Measurements from ENCODE around the gene FYB2. TPM values are rescaled to one million over a fixed set of nuclear protein-coding genes. Genes with fewer than 3 reads are reported as not detected.

FYB2 gene
- total and polyA plus RNA-seq, 7 donors: 1.4 to 2.3 (median 1.8) TPM; not detected in 4

DNA sequence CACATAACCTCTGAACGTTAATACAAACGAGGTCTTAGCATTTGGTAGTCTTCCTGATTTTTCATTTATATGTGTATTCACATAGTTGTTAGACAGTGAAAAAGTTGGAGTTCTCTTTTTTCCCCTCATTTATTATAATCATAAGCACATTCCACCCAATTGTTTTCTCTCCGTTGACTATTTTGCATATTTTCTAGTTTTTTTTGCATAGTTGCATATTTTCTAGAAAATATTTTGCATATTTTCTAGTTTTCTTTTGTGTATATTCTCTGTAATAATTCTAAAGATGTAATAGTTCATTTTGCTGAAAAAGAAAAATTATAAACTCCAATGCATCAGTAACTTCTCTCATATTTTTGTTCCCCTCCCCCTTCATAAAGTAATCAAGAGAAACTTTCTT lies 47.5 kb downstream of the FYB2 start:
- TF ChIP-seq POLR2A (IDR thresholded peaks at IDR 0.05): no peak
- TF ChIP-seq EP300 (IDR thresholded peaks at IDR 0.05): no peak
- TF ChIP-seq, protein P1, sequence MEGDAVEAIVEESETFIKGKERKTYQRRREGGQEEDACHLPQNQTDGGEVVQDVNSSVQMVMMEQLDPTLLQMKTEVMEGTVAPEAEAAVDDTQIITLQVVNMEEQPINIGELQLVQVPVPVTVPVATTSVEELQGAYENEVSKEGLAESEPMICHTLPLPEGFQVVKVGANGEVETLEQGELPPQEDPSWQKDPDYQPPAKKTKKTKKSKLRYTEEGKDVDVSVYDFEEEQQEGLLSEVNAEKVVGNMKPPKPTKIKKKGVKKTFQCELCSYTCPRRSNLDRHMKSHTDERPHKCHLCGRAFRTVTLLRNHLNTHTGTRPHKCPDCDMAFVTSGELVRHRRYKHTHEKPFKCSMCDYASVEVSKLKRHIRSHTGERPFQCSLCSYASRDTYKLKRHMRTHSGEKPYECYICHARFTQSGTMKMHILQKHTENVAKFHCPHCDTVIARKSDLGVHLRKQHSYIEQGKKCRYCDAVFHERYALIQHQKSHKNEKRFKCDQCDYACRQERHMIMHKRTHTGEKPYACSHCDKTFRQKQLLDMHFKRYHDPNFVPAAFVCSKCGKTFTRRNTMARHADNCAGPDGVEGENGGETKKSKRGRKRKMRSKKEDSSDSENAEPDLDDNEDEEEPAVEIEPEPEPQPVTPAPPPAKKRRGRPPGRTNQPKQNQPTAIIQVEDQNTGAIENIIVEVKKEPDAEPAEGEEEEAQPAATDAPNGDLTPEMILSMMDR (IDR thresholded peaks at IDR 0.05): no peak
- no peak for TF ChIP-seq POLR2AphosphoS5 (IDR thresholded peaks at IDR 0.05)
- H3K9me3 ChIP-seq: no peaks in the 10 kb centered on the region
- no peaks in the 10 kb centered on the region for H3K36me3 ChIP-seq
- H3K27ac ChIP-seq: no peak overlapping the region
- no peaks in the 10 kb centered on the region for H3K4me1 ChIP-seq
- intact Hi-C loops (cut with DNase I): no loop called here
- no peak overlapping the region for H3K4me3 ChIP-seq
- no peak for DNase-seq
- WGBS, 2 donors: 90 to 95% methylated on average over 3 of the region's 3 CpGs
- no peaks in the 10 kb centered on the region for H3K27me3 ChIP-seq

DNA sequence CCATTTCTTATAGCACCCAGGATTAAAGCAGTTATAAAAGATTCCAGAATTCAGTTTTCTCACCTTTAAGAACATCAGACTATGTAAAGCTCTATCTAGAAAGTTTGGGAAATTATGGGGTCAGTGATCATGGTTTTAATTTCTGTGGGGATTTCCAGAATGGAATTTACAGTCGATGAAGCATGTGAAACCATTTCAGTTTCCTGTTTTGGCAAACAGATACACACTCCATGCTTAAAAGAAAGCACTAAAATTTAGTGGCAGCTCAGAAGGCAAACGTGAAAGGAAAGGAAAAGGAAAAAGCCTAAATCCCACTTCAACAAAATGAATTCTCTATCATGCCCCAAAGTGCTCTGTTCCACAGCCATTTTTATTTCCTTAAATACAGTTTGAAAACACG lies 60.4 kb downstream of the FYB2 start:
- intact Hi-C loops (cut with DNase I): no loop called here
- H3K4me3 ChIP-seq: no peak overlapping the region
- H3K9me3 ChIP-seq: no peaks in the 10 kb centered on the region
- TF ChIP-seq POLR2AphosphoS5 (IDR thresholded peaks at IDR 0.05): no peak
- TF ChIP-seq POLR2A (IDR thresholded peaks at IDR 0.05): no peak
- no peak for DNase-seq
- H3K36me3 ChIP-seq: no peaks in the 10 kb centered on the region
- H3K27ac ChIP-seq: no peak overlapping the region
- no peaks in the 10 kb centered on the region for H3K4me1 ChIP-seq
- 19 to 29% methylated on average over 3 of the region's 3 CpGs for WGBS, 2 donors
- H3K27me3 ChIP-seq: no peaks in the 10 kb centered on the region

DNA sequence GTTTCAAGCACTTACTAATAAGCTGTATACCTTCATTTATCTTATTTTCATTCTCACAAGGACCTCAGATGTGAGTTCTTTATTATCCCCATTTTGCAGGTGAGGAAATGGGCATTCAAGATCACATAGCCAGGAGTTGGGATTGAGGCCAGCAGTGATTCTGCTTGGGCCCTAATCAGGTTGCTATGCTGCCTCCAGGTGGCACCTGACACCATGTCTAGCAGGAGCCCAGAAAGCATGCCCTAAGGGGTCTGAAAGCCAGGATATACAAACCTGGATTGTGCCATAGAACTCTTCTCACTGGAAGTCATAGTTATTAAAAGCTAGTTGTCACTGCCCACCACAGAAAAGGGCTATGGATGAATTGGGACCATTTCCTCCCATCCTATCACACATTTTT lies 61.1 kb downstream of the FYB2 start:
- Histone ChIP-seq H3K36me3 (no peaks in the 10 kb centered on the region), H3K4me1 (no peaks in the 10 kb centered on the region), H3K27ac (no peak overlapping the region), H3K9me3 (no peaks in the 10 kb centered on the region), H3K27me3 (no peaks in the 10 kb centered on the region), H3K4me3 (no peak overlapping the region)
- DNase-seq: no peak
- TF ChIP-seq POLR2AphosphoS5 (IDR thresholded peaks at IDR 0.05): no peak
- TF ChIP-seq, protein P1 (IDR thresholded peaks at IDR 0.05): no peak
- no peak for TF ChIP-seq POLR2A (IDR thresholded peaks at IDR 0.05)
- TF ChIP-seq EP300 (IDR thresholded peaks at IDR 0.05): no peak
- intact Hi-C loops (cut with DNase I): no loop called here

DNA sequence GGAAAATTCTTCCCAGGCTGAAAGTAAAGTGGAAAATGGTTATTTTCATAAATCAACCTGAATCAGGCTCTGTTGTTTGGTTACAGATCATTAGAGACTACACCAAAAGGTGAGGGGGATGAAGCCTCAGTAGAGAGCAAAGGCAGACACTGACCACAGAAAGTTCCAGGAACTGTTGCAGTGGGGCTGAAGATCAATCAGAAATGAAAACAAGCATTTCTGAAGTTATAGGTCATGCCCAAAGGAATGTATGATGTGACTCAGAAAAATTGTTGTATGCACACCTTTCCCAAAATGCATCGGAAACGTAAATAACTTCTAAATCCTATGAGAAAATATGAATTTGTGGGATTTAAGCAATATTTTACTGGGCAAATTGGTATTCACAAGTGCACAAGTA lies 63.3 kb downstream of the FYB2 start:
- H3K4me1 ChIP-seq: no peaks in the 10 kb centered on the region

DNA sequence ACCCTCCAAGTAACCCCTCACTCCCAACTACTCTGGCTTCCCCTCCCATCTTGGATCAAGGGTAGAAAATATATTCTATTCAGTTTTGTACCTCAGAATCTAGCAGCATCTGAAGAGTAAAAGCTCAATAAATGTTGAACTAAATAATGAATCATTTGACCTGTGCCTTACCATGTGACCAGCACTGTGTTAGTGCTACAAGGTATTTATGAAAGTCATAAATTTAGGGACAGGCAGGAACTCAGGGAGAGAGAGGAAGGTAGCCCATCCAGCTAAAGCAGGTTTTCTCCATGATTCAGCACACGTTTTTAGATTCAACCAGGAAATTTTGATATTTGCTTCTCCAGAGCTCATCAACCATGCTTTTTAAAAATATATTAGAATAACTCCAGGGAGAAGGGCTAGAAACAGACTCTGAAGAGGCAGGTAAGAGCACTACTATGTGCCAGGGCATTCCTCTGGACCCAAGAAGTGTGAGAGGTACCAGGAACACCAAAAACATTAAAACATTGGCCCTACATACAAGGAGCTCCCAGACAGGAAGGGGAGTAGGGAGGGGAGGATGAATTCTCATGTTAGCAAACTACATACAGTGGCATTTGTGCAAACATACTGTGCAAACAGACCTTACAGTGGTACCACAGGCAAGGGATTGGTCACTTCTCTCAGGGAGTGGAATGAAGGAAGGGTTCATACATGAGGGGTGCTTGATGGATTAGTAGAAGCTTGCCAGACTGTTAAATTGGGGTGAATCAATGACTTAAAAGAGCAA lies 64.3 kb downstream of the FYB2 start:
- intact Hi-C loops (cut with DNase I): no loop called here
- no peak for DNase-seq
- TF ChIP-seq POLR2A (IDR thresholded peaks at IDR 0.05) (no peak), EP300 (IDR thresholded peaks at IDR 0.05) (no peak), POLR2AphosphoS5 (IDR thresholded peaks at IDR 0.05) (no peak)
- TF ChIP-seq, protein P1 (IDR thresholded peaks at IDR 0.05): no peak
- Histone ChIP-seq H3K9me3 (no peaks in the 10 kb centered on the region), H3K36me3 (no peaks in the 10 kb centered on the region), H3K27ac (no peak overlapping the region), H3K4me1 (no peaks in the 10 kb centered on the region), H3K27me3 (no peaks in the 10 kb centered on the region), H3K4me3 (no peak overlapping the region)
- 9 to 43% methylated on average over 1 of the region's 1 CpG for WGBS, 2 donors

More for the DNA sequence above, 63.3 kb downstream of the FYB2 start:
- no peak overlapping the region for H3K27ac ChIP-seq
- H3K9me3 ChIP-seq: no peaks in the 10 kb centered on the region
- 96% methylated on average over 2 of the region's 2 CpGs for WGBS, 2 donors
- intact Hi-C loops (cut with DNase I): no loop called here
- no peaks in the 10 kb centered on the region for H3K27me3 ChIP-seq
- no peaks in the 10 kb centered on the region for H3K36me3 ChIP-seq
- TF ChIP-seq POLR2AphosphoS5 (IDR thresholded peaks at IDR 0.05): no peak
- no peak for TF ChIP-seq POLR2A (IDR thresholded peaks at IDR 0.05)
- TF ChIP-seq, protein P1 (IDR thresholded peaks at IDR 0.05): no peak
- TF ChIP-seq EP300 (IDR thresholded peaks at IDR 0.05): no peak
- no peak overlapping the region for H3K4me3 ChIP-seq
- no peak for DNase-seq

Measured in sigmoid colon (tissue), 7 donors.